ENCODE measurements around the gene TRIO.

DNA sequence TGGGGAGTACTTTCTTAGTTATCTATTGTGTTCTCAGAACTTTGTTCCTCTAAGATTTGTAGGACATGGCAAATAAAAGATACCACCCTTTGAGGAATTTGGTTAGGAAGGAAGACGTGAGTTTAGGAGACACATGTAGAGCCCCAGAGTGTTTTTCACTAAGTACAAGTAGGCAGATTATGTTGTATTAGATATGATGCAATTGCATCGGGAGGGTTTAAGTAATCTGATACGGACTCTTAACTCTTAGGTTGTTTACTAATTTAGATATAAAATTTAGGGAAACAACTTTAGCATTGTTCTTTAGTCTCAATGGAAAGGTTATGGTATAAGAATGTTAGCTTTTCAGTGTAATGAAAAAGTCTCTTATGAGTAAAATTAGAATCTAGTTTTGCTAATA is 84.4 kb downstream of the TRIO start:
- TF ChIP-seq, protein P1, sequence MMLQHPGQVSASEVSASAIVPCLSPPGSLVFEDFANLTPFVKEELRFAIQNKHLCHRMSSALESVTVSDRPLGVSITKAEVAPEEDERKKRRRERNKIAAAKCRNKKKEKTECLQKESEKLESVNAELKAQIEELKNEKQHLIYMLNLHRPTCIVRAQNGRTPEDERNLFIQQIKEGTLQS (IDR thresholded peaks at IDR 0.05), result no peak
- TF ChIP-seq POLR2AphosphoS5 (IDR thresholded peaks at IDR 0.05; ENCODE audit: low read depth, low read length) (no peak), POLR2A (IDR thresholded peaks at IDR 0.05; ENCODE audit: borderline replicate concordance, extremely low read depth, insufficient read depth, insufficient read length) (no peak), RAD21 (IDR thresholded peaks at IDR 0.05; ENCODE audit: low read depth) (no peak), JUND (IDR thresholded peaks at IDR 0.05) (no peak), EZH2phosphoT487 (IDR thresholded peaks at IDR 0.05; ENCODE audit: borderline replicate concordance) (no peak), SRF (IDR thresholded peaks at IDR 0.05; ENCODE audit: low read depth) (no peak), CEBPB (IDR thresholded peaks at IDR 0.05; ENCODE audit: low read depth) (no peak), EZH2 (IDR thresholded peaks at IDR 0.05) (no peak), ELF1 (IDR thresholded peaks at IDR 0.05; ENCODE audit: borderline replicate concordance, low read depth) (no peak), FOSL1 (IDR thresholded peaks at IDR 0.05; ENCODE audit: low read depth) (no peak), ZFX (IDR thresholded peaks at IDR 0.05) (no peak)
- TF ChIP-seq, protein P2, sequence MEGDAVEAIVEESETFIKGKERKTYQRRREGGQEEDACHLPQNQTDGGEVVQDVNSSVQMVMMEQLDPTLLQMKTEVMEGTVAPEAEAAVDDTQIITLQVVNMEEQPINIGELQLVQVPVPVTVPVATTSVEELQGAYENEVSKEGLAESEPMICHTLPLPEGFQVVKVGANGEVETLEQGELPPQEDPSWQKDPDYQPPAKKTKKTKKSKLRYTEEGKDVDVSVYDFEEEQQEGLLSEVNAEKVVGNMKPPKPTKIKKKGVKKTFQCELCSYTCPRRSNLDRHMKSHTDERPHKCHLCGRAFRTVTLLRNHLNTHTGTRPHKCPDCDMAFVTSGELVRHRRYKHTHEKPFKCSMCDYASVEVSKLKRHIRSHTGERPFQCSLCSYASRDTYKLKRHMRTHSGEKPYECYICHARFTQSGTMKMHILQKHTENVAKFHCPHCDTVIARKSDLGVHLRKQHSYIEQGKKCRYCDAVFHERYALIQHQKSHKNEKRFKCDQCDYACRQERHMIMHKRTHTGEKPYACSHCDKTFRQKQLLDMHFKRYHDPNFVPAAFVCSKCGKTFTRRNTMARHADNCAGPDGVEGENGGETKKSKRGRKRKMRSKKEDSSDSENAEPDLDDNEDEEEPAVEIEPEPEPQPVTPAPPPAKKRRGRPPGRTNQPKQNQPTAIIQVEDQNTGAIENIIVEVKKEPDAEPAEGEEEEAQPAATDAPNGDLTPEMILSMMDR (IDR thresholded peaks at IDR 0.05 in 2 of 3, conservative IDR thresholded peaks at IDR 0.05 in 1 of 3; ENCODE audit: borderline replicate concordance in 1 of 3, insufficient read depth in 1 of 3, low read depth in 2 of 3, low read length in 2 of 3), result no peak
- TF ChIP-seq, protein P3, sequence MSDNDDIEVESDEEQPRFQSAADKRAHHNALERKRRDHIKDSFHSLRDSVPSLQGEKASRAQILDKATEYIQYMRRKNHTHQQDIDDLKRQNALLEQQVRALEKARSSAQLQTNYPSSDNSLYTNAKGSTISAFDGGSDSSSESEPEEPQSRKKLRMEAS (IDR thresholded peaks at IDR 0.05), result no peak

All from HCT116 (cell line).